ENCODE data around the gene DISC1.

Gene DISC1

GRCh38 chr1:232057217-232057895 is 430.8 kb downstream of the DISC1 start:
- in situ Hi-C loops (cut with HindIII; ENCODE audit: low sequenced_read_pairs), result no loop called here

GRCh38 chr1:232057896-232058274 is 431.3 kb downstream of the DISC1 start:
- in situ Hi-C loops (cut with HindIII; ENCODE audit: low sequenced_read_pairs), result no loop called here

GRCh38 chr1:232059726-232060374 is 433.3 kb downstream of the DISC1 start:
- in situ Hi-C loops (cut with HindIII; ENCODE audit: low sequenced_read_pairs), result no loop called here

- in situ Hi-C loops (cut with HindIII; ENCODE audit: low sequenced_read_pairs), result no loop called here
Measured at GRCh38 chr1:232062967-232063366, 436.4 kb downstream of the DISC1 start.

GRCh38 chr1:232066521-232066920 is 439.9 kb downstream of the DISC1 start:
- in situ Hi-C loops (cut with HindIII; ENCODE audit: low sequenced_read_pairs), result no loop called here

GRCh38 chr1:232074265-232074664 is 447.7 kb downstream of the DISC1 start:
- in situ Hi-C loops (cut with HindIII; ENCODE audit: low sequenced_read_pairs), result no loop called here

GRCh38 chr1:232077809-232078208 is 451.2 kb downstream of the DISC1 start:
- in situ Hi-C loops (cut with HindIII; ENCODE audit: low sequenced_read_pairs), result no loop called here

GRCh38 chr1:232084584-232085223 is 458.1 kb downstream of the DISC1 start:
- in situ Hi-C loops (cut with HindIII; ENCODE audit: low sequenced_read_pairs), result no loop called here

- in situ Hi-C loops (cut with HindIII; ENCODE audit: low sequenced_read_pairs), result loop anchor here (5.0 kb wide), 1 partner anchor 96 kb away; no protein-coding TSS in a partner anchor
Measured at GRCh38 chr1:232090816-232091215, 464.2 kb downstream of the DISC1 start.

Measured in endothelial cell of hepatic sinusoid (primary cell).